H1 (cell line): ENCODE results near the gene KCNH1. TPM values are rescaled to one million over a fixed set of nuclear protein-coding genes. Genes with fewer than 3 reads are reported as not detected.

ENCODE experiments used
- CTCF ChIA-PET: fragments of 300-600 bp; sonication (Branson Sonifier 250); formaldehyde crosslinking; loops from one replicate; lab custom pipeline; 2021; ENCODE audit not compliant: partially characterized antibody; lab: Charles Lee
- POLR2A ChIA-PET: fragments of 300-600 bp; sonication (Branson Sonifier 250); formaldehyde crosslinking; loops from one replicate; lab custom pipeline; 2021; ENCODE audit warnings: inconsistent platforms; ENCODE audit not compliant: partially characterized antibody; lab: Charles Lee
- DNase-seq, 2 experiments: peaks; one replicate each; pipeline versions ENCODE4 v3.0.0 to v3.0.0-alpha.2; 2010 to 2022; ENCODE audit warnings: low spot score in 2 of 2, low read depth in 1 of 2, mixed read lengths in 1 of 2
- FAIRE-seq: peaks from 2 replicates; lab custom pipeline; 2011; peaks lifted over from hg19 to GRCh38; lab: Jason Lieb, UNC
- H2AFZ ChIP-seq: 2 replicates; pipeline ENCODE4 v1.8.1; 2012; ENCODE audit warnings: low read length, inconsistent platforms
- H2AK5ac ChIP-seq: 2 replicates; pipeline ENCODE4 v1.6.1; 2013; ENCODE audit warnings: low read depth, low read length
- H2BK120ac ChIP-seq: replicated peaks from 2 replicates; pipeline ENCODE3; 2013; ENCODE audit warnings: low read depth, low read length, inconsistent platforms
- H2BK12ac ChIP-seq: 2 replicates; pipeline ENCODE4 v1.6.1; 2013; ENCODE audit warnings: low read depth, low read length
- H2BK15ac ChIP-seq: 2 replicates; pipeline ENCODE4 v1.6.1; 2013; ENCODE audit warnings: low read length
- H2BK20ac ChIP-seq: 2 replicates; pipeline ENCODE4 v1.6.1; 2013; ENCODE audit warnings: low read length
- H2BK5ac ChIP-seq: 2 replicates; pipeline ENCODE4 v1.6.1; 2013; ENCODE audit warnings: low read depth, low read length
- H3K14ac ChIP-seq: 2 replicates; pipeline ENCODE4 v1.6.1; 2013; ENCODE audit warnings: inconsistent platforms; ENCODE audit not compliant: insufficient read length
- H3K18ac ChIP-seq: 2 replicates; pipeline ENCODE4 v1.6.1; 2013; ENCODE audit warnings: low read length; ENCODE audit errors: extremely low read depth
- H3K23ac ChIP-seq: 2 replicates; pipeline ENCODE4 v1.6.1; 2013; ENCODE audit warnings: inconsistent platforms; ENCODE audit not compliant: insufficient read length
- H3K23me2 ChIP-seq: 2 replicates; pipeline ENCODE4 v1.6.1; 2013; ENCODE audit warnings: low read depth, low read length
- H3K27ac ChIP-seq: 2 replicates; pipeline ENCODE4 v1.6.1; 2011; ENCODE audit warnings: low read depth, low read length, inconsistent platforms
- H3K27me3 ChIP-seq, 4 experiments: replicated peaks in 1 of 4; 1 replicate in 1 of 4; 2 replicates in 3 of 4; pipeline versions ENCODE4 v1.6.1 to v1.8.1; 2011 to 2013; ENCODE audit warnings: low read length in 3 of 4, mild to moderate bottlenecking in 3 of 4, inconsistent platforms in 2 of 4, mixed read lengths in 2 of 4, moderate library complexity in 1 of 4; ENCODE audit not compliant: control insufficient read depth in 3 of 4, insufficient read depth in 3 of 4; ENCODE audit errors: extremely low read depth in 1 of 4
- H3K36me3 ChIP-seq, 4 experiments: 2 replicates each; pipeline versions ENCODE4 v1.6.1 to v1.8.1; 2011 to 2013; ENCODE audit warnings: mild to moderate bottlenecking in 4 of 4, low read length in 3 of 4, moderate library complexity in 2 of 4, control low read depth in 1 of 4, inconsistent platforms in 1 of 4; ENCODE audit not compliant: insufficient read depth in 4 of 4, control insufficient read depth in 2 of 4
- H3K4ac ChIP-seq: replicated peaks from 2 replicates; pipeline ENCODE3; 2013; ENCODE audit warnings: low read length, low read depth, mixed read lengths, inconsistent platforms; ENCODE audit not compliant: insufficient read length
- H3K4me1 ChIP-seq, 4 experiments: replicated peaks in 1 of 4; 1 replicate in 1 of 4; 2 replicates in 3 of 4; pipeline versions ENCODE4 v1.6.1 to v1.8.1; 2011 to 2013; ENCODE audit warnings: low read length in 3 of 4, inconsistent platforms in 2 of 4, mixed read lengths in 1 of 4; ENCODE audit not compliant: insufficient read depth in 4 of 4, control insufficient read depth in 3 of 4
- H3K4me2 ChIP-seq, 2 experiments: 2 replicates each; pipeline versions ENCODE4 v1.6.1 to v1.8.1; 2011 to 2013; ENCODE audit warnings: low read depth in 2 of 2, low read length in 2 of 2, control low read depth in 1 of 2, inconsistent platforms in 1 of 2, mild to moderate bottlenecking in 1 of 2; ENCODE audit not compliant: insufficient read depth in 1 of 2
- H3K4me3 ChIP-seq, 4 experiments: fragments of 200-600, 300-600 bp in 1 of 4; sonication (generic), shearing (Covaris generic), sonication (Bioruptor Twin) in 1 of 4; 2 replicates each; pipeline versions ENCODE4 v1.5.1 to v1.8.1; 2011 to 2016; ENCODE audit warnings: low read length in 4 of 4, low read depth in 3 of 4, control low read depth in 2 of 4, inconsistent platforms in 2 of 4, mild to moderate bottlenecking in 2 of 4, mixed read lengths in 1 of 4, moderate library complexity in 1 of 4; ENCODE audit not compliant: insufficient read depth in 2 of 4; ENCODE audit errors: extremely low read depth in 1 of 4
- H3K56ac ChIP-seq: replicated peaks from 2 replicates; pipeline ENCODE3; 2013; ENCODE audit warnings: low read depth, mild to moderate bottlenecking, mixed read lengths, low read length, inconsistent platforms; ENCODE audit not compliant: insufficient read length
- H3K79me1 ChIP-seq: 2 replicates; pipeline ENCODE4 v1.6.1; 2013; ENCODE audit warnings: low read depth, low read length, control low read depth
- H3K79me2 ChIP-seq, 2 experiments: 2 replicates each; pipeline versions ENCODE4 v1.6.1 to v1.8.1; 2012 to 2013; ENCODE audit warnings: low read length in 2 of 2, mild to moderate bottlenecking in 2 of 2, inconsistent platforms in 1 of 2; ENCODE audit not compliant: insufficient read depth in 2 of 2, control insufficient read depth in 1 of 2
- H3K9ac ChIP-seq, 4 experiments: replicated peaks in 1 of 4; 1 replicate in 1 of 4; 2 replicates in 3 of 4; pipeline versions ENCODE4 v1.6.1 to v1.8.1; 2011 to 2013; ENCODE audit warnings: low read depth in 3 of 4, low read length in 3 of 4, control low read depth in 2 of 4, mild to moderate bottlenecking in 2 of 4, moderate library complexity in 2 of 4, inconsistent platforms in 1 of 4; ENCODE audit errors: extremely low read depth in 1 of 4
- H3K9me3 ChIP-seq, 2 experiments: 2 replicates each; pipeline versions ENCODE4 v1.6.1 to v1.8.1; 2012 to 2013; ENCODE audit warnings: mild to moderate bottlenecking in 2 of 2, moderate library complexity in 2 of 2, control low read depth in 1 of 2, inconsistent platforms in 1 of 2, low read depth in 1 of 2, low read length in 1 of 2, mixed read lengths in 1 of 2; ENCODE audit not compliant: insufficient read depth in 2 of 2
- H4K20me1 ChIP-seq, 2 experiments: replicated peaks in 1 of 2; 2 replicates each; pipeline versions ENCODE3 to v1.8.1; 2011 to 2013; ENCODE audit warnings: inconsistent platforms in 2 of 2, low read length in 2 of 2, mild to moderate bottlenecking in 1 of 2; ENCODE audit not compliant: insufficient read depth in 2 of 2, control insufficient read depth in 1 of 2
- H4K5ac ChIP-seq: 2 replicates; pipeline ENCODE4 v1.6.1; 2013; ENCODE audit warnings: low read length, low read depth, mixed read lengths, inconsistent platforms; ENCODE audit not compliant: insufficient read length
- H4K8ac ChIP-seq: 2 replicates; pipeline ENCODE4 v1.8.0; 2013; ENCODE audit warnings: mild to moderate bottlenecking, moderate library complexity, low read length, inconsistent platforms; ENCODE audit not compliant: insufficient read depth; ENCODE audit errors: extremely low read depth
- H4K91ac ChIP-seq: replicated peaks from 2 replicates; pipeline ENCODE3; 2013; ENCODE audit warnings: low read length, mixed read lengths, inconsistent platforms; ENCODE audit not compliant: insufficient read length
- ATF2 ChIP-seq: IDR thresholded peaks from 2 replicates; pipeline ENCODE4 v1.6.1; 2012; ENCODE audit warnings: low read length, inconsistent platforms
- BRCA1 ChIP-seq: IDR thresholded peaks from 2 replicates; pipeline ENCODE4 v1.6.1; 2012; ENCODE audit warnings: low read depth, low read length, improper control_type of control experiment
- CEBPB ChIP-seq: IDR thresholded peaks from 2 replicates; pipeline ENCODE4 v1.6.1; 2012; ENCODE audit warnings: low read depth, low read length
- CHD2 ChIP-seq: IDR thresholded peaks from 2 replicates; pipeline ENCODE4 v1.6.1; 2012; ENCODE audit warnings: low read length, improper control_type of control experiment
- EZH2 ChIP-seq: fragments of 200-600 bp; sonication (generic); IDR thresholded peaks from 2 replicates; pipeline ENCODE4 v1.7.1; 2012; ENCODE audit warnings: low read depth, mild to moderate bottlenecking, moderate library complexity, low read length, inconsistent platforms; ENCODE audit not compliant: severe bottlenecking
- GABPA ChIP-seq: IDR thresholded peaks from 2 replicates; pipeline ENCODE4 v1.6.1; 2011; ENCODE audit warnings: mild to moderate bottlenecking, low read length, moderate library complexity, borderline replicate concordance; ENCODE audit not compliant: insufficient read depth
- RBBP5 ChIP-seq: IDR thresholded peaks from 2 replicates; pipeline ENCODE4 v1.7.1; 2012; ENCODE audit warnings: low read depth, mild to moderate bottlenecking, inconsistent platforms, low read length, moderate library complexity, borderline replicate concordance
- SP1 ChIP-seq: IDR thresholded peaks from 2 replicates; pipeline ENCODE4 v1.6.1; 2011; ENCODE audit warnings: low read depth, low read length
- SRF ChIP-seq: IDR thresholded peaks from 2 replicates; pipeline ENCODE4 v1.6.1; 2011; ENCODE audit warnings: mild to moderate bottlenecking, low read depth, low read length, moderate library complexity
- TBP ChIP-seq: IDR thresholded peaks from 2 replicates; pipeline ENCODE4 v1.6.1; 2011; ENCODE audit warnings: low read depth, low read length, improper control_type of control experiment
- TEAD4 ChIP-seq: IDR thresholded peaks from 2 replicates; pipeline ENCODE4 v1.6.1; 2012; ENCODE audit warnings: low read depth, low read length, inconsistent platforms, mixed read lengths
- WGBS, 2 experiments: shearing (Covaris generic) in 1 of 2; methylation state at CpG; one replicate each; pipeline versions ENCODE4 v1.1.6 to v1.1.7; 2013 to 2015; ENCODE audit warnings: low lambda C conversion rate in 2 of 2, mixed read lengths in 2 of 2, inconsistent platforms in 1 of 2, low coverage in 1 of 2, missing lambda C conversion rate in 1 of 2; ENCODE audit not compliant: insufficient replicate concordance in 2 of 2, insufficient coverage in 1 of 2, insufficient read length in 1 of 2; ENCODE audit errors: extremely low coverage in 1 of 2, missing lambda C conversion rate in 1 of 2; 5-methylcytosine and 5-hydroxymethylcytosine counted together
- polyA plus RNA-seq, 7 experiments: library from polyadenylated mRNA; depleted of rRNA in 3 of 7; stranded (reverse) in 5 of 7; unstranded in 2 of 7; fragments of >200 nt in 5 of 7; fragments of 200-250 nt in 2 of 7; gene quantifications; 1 replicate in 5 of 7; 2 replicates in 1 of 7; 4 replicates in 1 of 7; pipeline versions ENCODE4 v1.2.1 to v1.2.3, GENCODE V29; 2011 to 2013; ENCODE audit warnings: missing spikeins in 2 of 7, mixed read lengths in 2 of 7
- total RNA-seq: library from RNA; stranded (reverse); fragmentation: NEBNext Ultra II Directional; extraction: Animal tissue kit (Norgen Biotek cat#: 25700); gene quantifications from 2 replicates; pipeline ENCODE4 v1.2.1, GENCODE V29; 2021

KCNH1 gene
- total and polyA plus RNA-seq, 2 of the 8 experiments (the other 6 are each of a cell fraction or from before 2014, with no cell fraction given), result 0.27 to 0.34 TPM

GRCh38 chr1:210916548-210916947, 217.4 kb downstream of the KCNH1 start:
- no peak for DNase-seq
- Histone ChIP-seq H2AFZ (no peak overlapping the region), H3K4me1 (peaks cover 0 to 3% (median 0%) of the 10 kb centered on the region in 4 experiments; a peak in 2 of 7 replicates), H3K4me2 (no peak overlapping the region), H3K56ac (no peak overlapping the region), H4K5ac (no peak overlapping the region), H3K79me2 (no peaks in the 10 kb centered on the region), H3K27me3 (no peaks in the 10 kb centered on the region), H3K9ac (no peak overlapping the region)
- no peak for FAIRE-seq
- no peak for TF ChIP-seq RBBP5
- no peak for TF ChIP-seq GABPA
- no peak for TF ChIP-seq ATF2
- no peak for TF ChIP-seq EZH2
- TF ChIP-seq BRCA1, result no peak
- no peak for TF ChIP-seq TEAD4
- no peak for TF ChIP-seq SP1
- no peak for TF ChIP-seq CEBPB
- no peak for TF ChIP-seq CHD2
- no peak for TF ChIP-seq SRF
- TF ChIP-seq TBP, result no peak
- TF ChIP-seq, all 59 proteins: peak for 0
- H2BK15ac ChIP-seq, result no peak overlapping the region
- no peaks in the 10 kb centered on the region for H3K23me2 ChIP-seq
- H3K9me3 ChIP-seq, result no peaks in the 10 kb centered on the region
- no peak overlapping the region; the same call in 1 of the 2 replicates for H4K8ac ChIP-seq
- no peak overlapping the region for H2BK12ac ChIP-seq
- no peak overlapping the region for H4K91ac ChIP-seq
- H3K27ac ChIP-seq, result no peak overlapping the region
- H2AK5ac ChIP-seq, result no peak overlapping the region
- WGBS, 2 experiments, result 96% methylated on average over 4 of the region's 4 CpGs; no CpG with 5 or more reads in 1 of the 2 experiments
- no peak overlapping the region for H2BK120ac ChIP-seq
- H3K36me3 ChIP-seq, result no peaks in the 10 kb centered on the region; a peak in 1 of 8 replicates
- H2BK5ac ChIP-seq, result no peak overlapping the region
- H3K4ac ChIP-seq, result no peak overlapping the region
- H2BK20ac ChIP-seq, result no peak overlapping the region
- H3K14ac ChIP-seq, result no peak overlapping the region
- no peak overlapping the region for H3K18ac ChIP-seq
- no peak overlapping the region for H3K23ac ChIP-seq
- CTCF ChIA-PET, result no interaction called here
- no peaks in the 10 kb centered on the region for H4K20me1 ChIP-seq
- H3K79me1 ChIP-seq, result no peaks in the 10 kb centered on the region
- POLR2A ChIA-PET, result no interaction called here
- H3K4me3 ChIP-seq, result no peak overlapping the region
